HK-2 (cell line): ENCODE measurements around the gene TP53TG5.
"Not testable (repeated sequence)": the region's sequence is repeated elsewhere in the genome, so short reads cannot be mapped to it uniquely, and the experiment has no call there.

Source experiments
- DNase-seq: peaks from one replicate; pipeline ENCODE4 v3.0.0-alpha.2; 2018; ENCODE audit not compliant: unreplicated experiment

Gene TP53TG5

GRCh38 chr20:45366631-45367030 lies 11.5 kb downstream of the TP53TG5 start:
- DNase-seq: no peak

GRCh38 chr20:45366192-45366591 lies 11.9 kb downstream of the TP53TG5 start:
- no peak for DNase-seq

GRCh38 chr20:45365444-45365970 lies 12.6 kb downstream of the TP53TG5 start:
- DNase-seq: no peak

GRCh38 chr20:45363611-45364492 lies 14.3 kb downstream of the TP53TG5 start:
- no peak for DNase-seq

GRCh38 chr20:45362804-45363610 lies 15.1 kb downstream of the TP53TG5 start, which contains the start of gene SYS1:
Gene SYS1, plus strand, starts transcription at chr20:45363156. Its CDS starts 376 bp downstream, at chr20:45363532.
- DNase-seq: peak; percentile 100

GRCh38 chr20:45361793-45362192 lies 16.3 kb downstream of the TP53TG5 start:
- no peak for DNase-seq

- peak; percentile 59 for DNase-seq
These were observed 18.5 kb downstream of the TP53TG5 start for GRCh38 chr20:45359406-45360148.

GRCh38 chr20:45359069-45359405 lies 19.1 kb downstream of the TP53TG5 start:
- DNase-seq: no peak

GRCh38 chr20:45358282-45359068 lies 19.6 kb downstream of the TP53TG5 start:
- no peak for DNase-seq

GRCh38 chr20:45355209-45356084 lies 22.7 kb downstream of the TP53TG5 start:
- no peak for DNase-seq

GRCh38 chr20:45354423-45355208 lies 23.5 kb downstream of the TP53TG5 start:
- DNase-seq: no peak

GRCh38 chr20:45353746-45354145 lies 24.4 kb downstream of the TP53TG5 start:
- no peak for DNase-seq

- DNase-seq: no peak
These were observed 25.4 kb downstream of the TP53TG5 start for GRCh38 chr20:45352729-45353128.

- DNase-seq: not testable (repeated sequence)
These were observed 27.3 kb downstream of the TP53TG5 start for GRCh38 chr20:45350795-45351194.

- no peak for DNase-seq
These were observed 27.9 kb downstream of the TP53TG5 start for GRCh38 chr20:45350217-45350616.

GRCh38 chr20:45347936-45348778 lies 30.0 kb downstream of the TP53TG5 start, which contains the start of gene SDC4:
Gene SDC4, minus strand, starts transcription at chr20:45348424. Its CDS starts 40 bp downstream, at chr20:45348384.
- DNase-seq: peak; percentile 85

- no peak for DNase-seq
These were observed 30.7 kb downstream of the TP53TG5 start for GRCh38 chr20:45347297-45347935.

GRCh38 chr20:45346851-45347250 lies 31.3 kb downstream of the TP53TG5 start:
- no peak for DNase-seq
